Colonic mucosa (tissue), 4 donors: ENCODE measurements around the gene SCUBE2. TPM values are rescaled to one million over a fixed set of nuclear protein-coding genes. Genes with fewer than 3 reads are reported as not detected.

Source experiments
- DNase-seq: peaks from one replicate; pipeline ENCODE4 v3.0.0-alpha.2; 2020
- H3K27ac ChIP-seq: fragments of 200-600 bp; one replicate; pipeline ENCODE4 v1.8.0; 2021
- H3K27me3 ChIP-seq: fragments of 200-600 bp; one replicate; pipeline ENCODE4 v1.8.0; 2021
- H3K36me3 ChIP-seq: fragments of 200-600 bp; one replicate; pipeline ENCODE4 v1.8.0; 2021
- H3K4me1 ChIP-seq: fragments of 200-600 bp; one replicate; pipeline ENCODE4 v1.8.0; 2021; ENCODE audit warnings: mild to moderate bottlenecking
- H3K4me3 ChIP-seq: fragments of 200-600 bp; one replicate; pipeline ENCODE4 v1.8.0; 2021
- H3K9ac ChIP-seq, 2 donors: one replicate each; pipeline ENCODE4 v1.7.0; 2013; ENCODE audit warnings: control low read depth in 2 of 2, low read depth in 2 of 2, low read length in 2 of 2
- H3K9me3 ChIP-seq: fragments of 200-600 bp; one replicate; pipeline ENCODE4 v1.8.0; 2021
- intact Hi-C: fragments of 100-400 bp; cut with DNase I; formaldehyde crosslinking; loops from one replicate; pipeline ENCODE4 v1.14.1; 2022
- total RNA-seq, 2 donors: library from RNA; stranded (reverse); fragmentation: NEBNext Ultra II Directional in 1 of 2; extraction: Animal tissue kit (Norgen Biotek cat#: 25700) in 1 of 2; gene quantifications; one replicate each; pipeline ENCODE4 v1.2.1, GENCODE V29; 2021
- TF ChIP-seq, protein P1 (sequence below): fragments of 200-600 bp; IDR thresholded peaks from one replicate; pipeline ENCODE4 v1.8.0; 2022; ENCODE audit warnings: antibody characterized with exemption, mild to moderate bottlenecking
- donor health status: healthy.
- donor health status: DM: no; HTN: no; CAD: no.
- donor health status: DM: no; HTN: no; CAD: no.

Gene SCUBE2
- total RNA-seq, 2 donors from 2014 or later: 2.5 to 7.5 TPM

DNA sequence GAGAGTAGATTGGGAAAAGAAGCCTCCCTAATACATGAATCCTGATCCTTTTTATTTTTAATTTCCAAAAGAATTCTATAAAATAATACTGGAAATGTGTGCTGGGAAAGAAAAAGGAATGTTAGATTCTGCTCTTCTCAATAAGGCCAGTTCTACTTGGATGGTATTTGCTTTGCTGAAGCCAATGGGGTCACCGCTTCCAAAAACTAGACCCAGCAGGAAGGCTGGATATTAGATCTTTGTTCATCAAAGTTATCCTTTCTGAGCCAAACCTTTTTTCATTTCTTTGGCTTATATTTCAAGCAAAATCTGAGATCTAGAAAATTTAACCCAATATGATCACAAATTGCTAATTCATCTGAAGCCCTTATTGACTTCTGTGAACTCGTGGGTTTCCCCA, 41.4 kb downstream of the SCUBE2 start:
- Histone ChIP-seq H3K27me3 (no peaks in the 10 kb centered on the region), H3K9ac (no peak overlapping the region), H3K4me1 (no peaks in the 10 kb centered on the region), H3K36me3 (no peaks in the 10 kb centered on the region), H3K4me3 (no peak overlapping the region), H3K9me3 (no peaks in the 10 kb centered on the region), H3K27ac (no peak overlapping the region)
- TF ChIP-seq, protein P1, sequence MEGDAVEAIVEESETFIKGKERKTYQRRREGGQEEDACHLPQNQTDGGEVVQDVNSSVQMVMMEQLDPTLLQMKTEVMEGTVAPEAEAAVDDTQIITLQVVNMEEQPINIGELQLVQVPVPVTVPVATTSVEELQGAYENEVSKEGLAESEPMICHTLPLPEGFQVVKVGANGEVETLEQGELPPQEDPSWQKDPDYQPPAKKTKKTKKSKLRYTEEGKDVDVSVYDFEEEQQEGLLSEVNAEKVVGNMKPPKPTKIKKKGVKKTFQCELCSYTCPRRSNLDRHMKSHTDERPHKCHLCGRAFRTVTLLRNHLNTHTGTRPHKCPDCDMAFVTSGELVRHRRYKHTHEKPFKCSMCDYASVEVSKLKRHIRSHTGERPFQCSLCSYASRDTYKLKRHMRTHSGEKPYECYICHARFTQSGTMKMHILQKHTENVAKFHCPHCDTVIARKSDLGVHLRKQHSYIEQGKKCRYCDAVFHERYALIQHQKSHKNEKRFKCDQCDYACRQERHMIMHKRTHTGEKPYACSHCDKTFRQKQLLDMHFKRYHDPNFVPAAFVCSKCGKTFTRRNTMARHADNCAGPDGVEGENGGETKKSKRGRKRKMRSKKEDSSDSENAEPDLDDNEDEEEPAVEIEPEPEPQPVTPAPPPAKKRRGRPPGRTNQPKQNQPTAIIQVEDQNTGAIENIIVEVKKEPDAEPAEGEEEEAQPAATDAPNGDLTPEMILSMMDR: no peak
- intact Hi-C loops: no loop called here
- no peak for DNase-seq

DNA sequence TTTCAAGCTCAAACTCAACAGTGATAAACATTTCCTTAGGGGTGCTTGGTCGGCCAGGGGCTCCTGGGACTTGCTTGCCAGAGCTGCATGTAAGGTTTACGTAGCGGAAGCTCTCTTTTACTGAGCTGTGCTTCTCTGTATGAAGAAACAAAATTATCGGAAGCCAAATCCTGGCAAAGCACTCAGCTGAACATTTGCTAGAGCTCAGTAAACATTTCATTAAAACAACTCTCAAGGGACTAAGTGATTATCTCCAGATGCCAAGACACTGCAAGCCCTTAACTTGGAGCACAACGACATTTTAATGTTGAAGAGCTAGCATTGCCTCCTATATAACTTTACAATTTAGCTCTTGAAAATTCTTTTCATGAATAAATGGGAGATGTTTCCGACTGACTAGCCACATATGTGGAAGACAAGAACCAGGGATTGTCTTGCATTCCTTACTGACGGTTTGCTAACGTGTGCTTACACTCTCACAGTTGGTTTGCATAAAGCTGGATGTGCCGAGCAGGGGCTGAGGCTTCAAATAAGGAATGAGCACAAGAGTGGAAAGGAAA, 43.4 kb downstream of the SCUBE2 start:
- H3K4me3 ChIP-seq: no peak overlapping the region
- peak overlapping the region; percentile 21 for H3K27ac ChIP-seq
- H3K27me3 ChIP-seq: no peaks in the 10 kb centered on the region
- DNase-seq: no peak
- no peaks in the 10 kb centered on the region for H3K4me1 ChIP-seq
- intact Hi-C loops: no loop called here
- no peaks in the 10 kb centered on the region for H3K36me3 ChIP-seq
- H3K9ac ChIP-seq: no peak overlapping the region
- H3K9me3 ChIP-seq: no peaks in the 10 kb centered on the region
- TF ChIP-seq, protein P1: no peak

DNA sequence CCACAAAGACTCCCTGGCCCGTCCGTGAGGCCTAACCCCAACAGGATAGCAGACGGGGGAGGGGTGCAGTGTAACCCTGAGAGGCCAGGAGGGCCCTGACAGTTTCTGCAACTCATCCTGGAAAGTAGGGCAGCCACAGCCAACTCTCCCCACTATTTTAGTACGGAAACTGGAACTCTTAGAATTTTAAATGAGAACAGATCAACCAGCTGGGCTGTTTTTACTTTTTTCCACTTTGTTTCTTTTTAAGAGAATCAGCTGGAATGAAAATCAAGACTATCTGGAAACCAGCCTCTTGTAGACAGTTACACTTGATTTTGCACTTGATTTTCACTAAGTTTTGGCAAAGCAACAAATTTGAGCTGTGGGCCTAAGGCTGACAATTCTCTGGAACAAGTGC, 44.9 kb downstream of the SCUBE2 start:
- Histone ChIP-seq H3K36me3 (no peaks in the 10 kb centered on the region), H3K9me3 (no peaks in the 10 kb centered on the region), H3K27me3 (no peaks in the 10 kb centered on the region), H3K9ac (no peak overlapping the region), H3K27ac (no peak overlapping the region), H3K4me3 (no peak overlapping the region), H3K4me1 (no peaks in the 10 kb centered on the region)
- TF ChIP-seq, protein P1: no peak
- intact Hi-C loops: no loop called here
- no peak for DNase-seq

DNA sequence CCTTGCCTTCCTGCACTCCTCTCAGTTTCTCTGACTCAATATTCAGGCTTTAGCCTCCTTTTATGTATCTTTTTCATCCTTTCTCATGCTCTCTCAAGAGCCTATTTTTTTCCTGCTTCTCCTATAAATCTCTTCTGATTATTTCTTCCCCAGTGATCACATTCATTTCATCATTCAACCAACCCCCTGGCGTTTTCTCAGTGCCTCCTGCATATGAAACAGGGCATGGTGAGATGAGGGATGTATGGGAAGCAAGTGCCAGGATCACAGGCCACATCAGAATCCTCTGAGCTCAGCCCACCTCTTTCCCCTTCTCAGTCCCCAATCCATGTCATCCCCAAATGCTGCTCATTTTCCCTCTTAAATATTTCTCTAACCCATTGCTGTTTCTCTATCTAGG, 48.9 kb downstream of the SCUBE2 start:
- Histone ChIP-seq H3K27me3 (no peaks in the 10 kb centered on the region), H3K4me3 (no peak overlapping the region), H3K9ac (no peak overlapping the region), H3K36me3 (no peaks in the 10 kb centered on the region), H3K9me3 (no peaks in the 10 kb centered on the region), H3K4me1 (no peaks in the 10 kb centered on the region), H3K27ac (no peak overlapping the region)
- DNase-seq: no peak
- intact Hi-C loops: no loop called here
- TF ChIP-seq, protein P1: no peak

DNA sequence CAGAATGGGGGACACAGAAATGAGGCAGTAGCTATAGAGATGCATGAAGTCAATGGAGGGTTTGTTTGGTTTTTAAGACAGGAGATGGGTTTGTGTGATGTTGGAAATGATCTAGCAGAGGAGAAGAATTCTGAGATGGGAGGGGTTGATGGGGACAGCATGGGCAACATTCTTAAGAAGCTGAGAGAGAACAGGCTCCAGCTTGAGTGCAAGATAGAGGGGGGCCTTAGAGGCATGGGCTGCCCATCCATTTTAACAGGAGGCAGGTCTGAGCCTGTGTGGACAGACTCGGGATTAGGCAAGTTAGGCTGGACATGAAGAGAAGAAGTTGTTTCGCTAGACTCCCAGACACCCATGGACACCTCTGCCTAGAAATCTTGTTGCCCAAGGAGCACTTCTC, 49.7 kb downstream of the SCUBE2 start:
- intact Hi-C loops: no loop called here
- Histone ChIP-seq H3K9ac (no peak overlapping the region), H3K36me3 (no peaks in the 10 kb centered on the region), H3K9me3 (no peaks in the 10 kb centered on the region), H3K4me3 (no peak overlapping the region), H3K4me1 (no peaks in the 10 kb centered on the region), H3K27me3 (no peaks in the 10 kb centered on the region), H3K27ac (no peak overlapping the region)
- TF ChIP-seq, protein P1: no peak
- no peak for DNase-seq
